BJ (cell line): ENCODE results near the gene POLR2L. TPM values are rescaled to one million over a fixed set of nuclear protein-coding genes. Genes with fewer than 3 reads are reported as not detected.

Experiments
- CTCF ChIA-PET: fragments of 350-600 bp; formaldehyde crosslinking; extraction: SDS; loops from one replicate; lab custom pipeline; 2021; ENCODE audit warnings: antibody characterized with exemption, inconsistent platforms; lab: Yijun Ruan, JAX
- POLR2A ChIA-PET: fragments of 300-600 bp; sonication (Branson Sonifier 250); formaldehyde crosslinking; extraction: SDS; loops from one replicate; lab custom pipeline; 2021; ENCODE audit warnings: antibody characterized with exemption; lab: Charles Lee
- DNase-seq: peaks from one replicate; pipeline ENCODE4 v3.0.0-alpha.2; 2011; ENCODE audit warnings: low read depth
- H3K27me3 ChIP-seq: 2 replicates; pipeline ENCODE4 v1.6.0; 2011; ENCODE audit warnings: low read length; ENCODE audit not compliant: control insufficient read depth, insufficient read depth
- H3K36me3 ChIP-seq: 2 replicates; pipeline ENCODE4 v1.5.1; 2011; ENCODE audit warnings: low read length; ENCODE audit not compliant: control insufficient read depth, insufficient read depth
- H3K4me3 ChIP-seq: 2 replicates; pipeline ENCODE4 v1.5.1; 2011; ENCODE audit warnings: low read depth, mild to moderate bottlenecking, control low read depth, low read length
- polyA plus RNA-seq: library from polyadenylated mRNA; depleted of rRNA; stranded (reverse); fragments of >200 nt; gene quantifications from 2 replicates; pipeline ENCODE4 v1.2.3, GENCODE V29; 2011
- TF ChIP-seq, protein P1 (sequence below): IDR thresholded peaks from 2 replicates; pipeline ENCODE4 v1.5.1; 2011; ENCODE audit warnings: low read depth, mild to moderate bottlenecking, control low read depth, inconsistent platforms, low read length, moderate library complexity; ENCODE audit not compliant: insufficient read depth

Gene POLR2L
- polyA plus RNA-seq, 1 experiment: 734 TPM

DNA sequence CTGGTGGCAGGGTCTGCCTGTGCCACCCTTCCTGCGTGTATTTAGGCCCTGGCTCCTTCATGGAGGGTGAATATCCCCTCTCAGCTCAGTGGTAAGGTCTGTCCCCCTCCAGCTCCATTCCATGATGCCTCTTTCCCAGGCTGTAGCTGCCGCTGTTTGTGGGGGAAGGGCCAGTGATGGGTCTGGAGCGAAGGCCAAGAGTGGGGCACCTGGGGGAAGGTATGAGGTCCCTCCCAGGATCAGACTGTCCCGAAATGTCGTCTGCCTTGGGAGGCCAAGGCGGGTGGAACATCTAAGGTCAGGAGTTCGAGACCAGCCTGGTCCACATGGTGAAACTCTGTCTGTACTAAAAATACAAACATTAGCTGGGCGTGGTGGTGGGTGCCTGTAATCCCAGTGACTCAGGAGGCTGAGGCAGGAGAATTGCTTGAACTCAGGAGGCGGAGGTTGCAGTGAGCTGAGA, 8.4 kb downstream of the POLR2L start:
- CTCF ChIA-PET: interaction anchor here (1.0 to 1.7 kb wide), 5 partner anchors 10 to 217 kb away, joined by 3 to 6 read pairs (median 5); no protein-coding TSS in a partner anchor
- POLR2A ChIA-PET: interaction anchor here (1.4 to 3.1 kb wide), 2 partner anchors 9 to 10 kb away, joined by 6 to 15 read pairs; partner anchors contain the start of gene TSPAN4
- TF ChIP-seq, protein P1, sequence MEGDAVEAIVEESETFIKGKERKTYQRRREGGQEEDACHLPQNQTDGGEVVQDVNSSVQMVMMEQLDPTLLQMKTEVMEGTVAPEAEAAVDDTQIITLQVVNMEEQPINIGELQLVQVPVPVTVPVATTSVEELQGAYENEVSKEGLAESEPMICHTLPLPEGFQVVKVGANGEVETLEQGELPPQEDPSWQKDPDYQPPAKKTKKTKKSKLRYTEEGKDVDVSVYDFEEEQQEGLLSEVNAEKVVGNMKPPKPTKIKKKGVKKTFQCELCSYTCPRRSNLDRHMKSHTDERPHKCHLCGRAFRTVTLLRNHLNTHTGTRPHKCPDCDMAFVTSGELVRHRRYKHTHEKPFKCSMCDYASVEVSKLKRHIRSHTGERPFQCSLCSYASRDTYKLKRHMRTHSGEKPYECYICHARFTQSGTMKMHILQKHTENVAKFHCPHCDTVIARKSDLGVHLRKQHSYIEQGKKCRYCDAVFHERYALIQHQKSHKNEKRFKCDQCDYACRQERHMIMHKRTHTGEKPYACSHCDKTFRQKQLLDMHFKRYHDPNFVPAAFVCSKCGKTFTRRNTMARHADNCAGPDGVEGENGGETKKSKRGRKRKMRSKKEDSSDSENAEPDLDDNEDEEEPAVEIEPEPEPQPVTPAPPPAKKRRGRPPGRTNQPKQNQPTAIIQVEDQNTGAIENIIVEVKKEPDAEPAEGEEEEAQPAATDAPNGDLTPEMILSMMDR: no peak
- no peaks in the 10 kb centered on the region for H3K27me3 ChIP-seq
- DNase-seq: no peak
- H3K36me3 ChIP-seq: peaks cover 26% of the 10 kb centered on the region
- peak overlapping the region; percentile 80 for H3K4me3 ChIP-seq

- Histone ChIP-seq H3K27me3 (no peaks in the 10 kb centered on the region), H3K4me3 (peak overlapping the region; percentile 80), H3K36me3 (peaks cover 20% of the 10 kb centered on the region)
- TF ChIP-seq, protein P1: no peak
- CTCF ChIA-PET: interaction anchor here (0.6 to 1.7 kb wide), 7 partner anchors 10 to 217 kb away, joined by 3 to 5 read pairs (median 4); partner anchors contain the start of gene SLC25A22
- no peak for DNase-seq
- POLR2A ChIA-PET: interaction anchor here (0.6 to 3.1 kb wide), 4 partner anchors 10 to 73 kb away, joined by 4 to 15 read pairs (median 6); partner anchors contain the start of genes PNPLA2 and TSPAN4
These were observed 9.1 kb downstream of the POLR2L start for GRCh38 chr11:833114-833791.

DNA sequence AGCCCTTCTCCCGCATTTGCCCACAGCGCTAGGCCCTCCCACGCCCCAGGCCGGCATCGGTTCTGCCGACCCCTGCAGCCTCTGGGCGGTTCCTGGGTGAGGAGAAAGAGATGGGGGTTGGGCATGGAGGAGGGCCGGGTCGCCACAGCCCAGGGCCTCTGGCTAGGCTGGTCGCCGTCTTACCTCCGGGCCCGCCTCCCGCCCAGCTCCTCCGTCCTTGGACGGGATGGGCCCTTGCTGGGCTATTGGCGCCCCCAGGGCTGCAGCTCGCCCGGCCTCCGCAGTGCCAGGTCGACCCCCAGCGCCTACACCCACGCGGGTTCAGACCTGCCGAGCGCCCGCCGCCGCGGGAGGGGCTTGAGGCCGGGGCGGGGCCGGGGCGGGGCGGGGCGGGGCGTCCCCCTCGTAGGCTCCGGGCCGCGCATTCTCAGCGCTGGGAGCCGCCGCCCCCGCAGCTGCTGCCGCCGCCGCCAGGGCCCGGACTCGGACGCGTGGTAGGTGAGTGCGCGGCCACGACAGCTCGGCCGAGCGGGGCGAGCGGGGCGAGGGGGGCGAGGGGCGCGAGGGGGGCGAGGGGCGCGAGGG, 9.7 kb downstream of the POLR2L start, which contains the start of gene CD151:
Gene CD151, plus strand, starts transcription at position 424 of the 585 bp plus-strand sequence. CDS start 3,118 bp downstream, outside the sequence.
- POLR2A ChIA-PET: interaction anchor here (0.6 to 3.1 kb wide), 4 partner anchors 10 to 73 kb away, joined by 4 to 15 read pairs (median 6); partner anchors contain the start of genes PNPLA2 and TSPAN4
- Histone ChIP-seq H3K36me3 (peaks cover 15% of the 10 kb centered on the region), H3K27me3 (no peaks in the 10 kb centered on the region), H3K4me3 (peak within 1 kb of the TSS; percentile 80)
- CTCF ChIA-PET: interaction anchor here (0.6 to 1.5 kb wide), 5 partner anchors 10 to 84 kb away, joined by 3 to 5 read pairs (median 4); partner anchors contain the start of gene SLC25A22
- no peak for DNase-seq
- TF ChIP-seq, protein P1: no peak

DNA sequence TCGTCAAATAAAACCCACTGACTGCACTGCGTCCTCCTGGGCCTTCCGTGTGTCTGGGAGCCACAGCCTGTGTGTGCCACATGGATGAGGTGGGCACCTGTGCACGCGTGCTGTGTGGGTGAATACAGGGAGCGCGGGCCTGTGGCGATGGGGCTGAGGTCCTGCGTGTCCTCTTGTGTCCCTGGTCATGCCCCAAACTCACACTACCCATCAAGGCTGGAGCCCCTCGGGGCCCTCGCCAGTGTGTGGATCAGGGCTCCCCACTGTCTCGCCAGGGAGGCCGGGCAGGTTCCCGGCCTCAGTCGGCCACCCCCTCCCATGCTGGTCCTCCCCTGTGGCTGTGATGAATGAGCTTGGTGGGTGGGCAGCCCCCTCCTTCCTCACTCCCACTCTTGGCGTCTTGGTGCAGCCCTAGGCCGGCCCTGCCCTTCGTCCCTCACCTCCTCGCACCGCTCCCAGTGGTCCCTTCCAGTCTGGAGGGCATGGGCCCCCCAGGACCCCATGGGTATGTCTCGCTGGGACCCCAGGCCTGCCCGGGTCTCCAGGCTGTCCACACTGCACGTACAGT, 10.3 kb downstream of the POLR2L start:
- TF ChIP-seq, protein P1: no peak
- CTCF ChIA-PET: interaction anchor here (0.5 to 2.0 kb wide), 4 partner anchors 9 to 168 kb away, joined by 4 to 8 read pairs (median 4); partner anchors contain the start of gene PNPLA2

More for the DNA sequence above, 10.3 kb downstream of the POLR2L start:
- Histone ChIP-seq H3K4me3 (peak overlapping the region; percentile 53), H3K36me3 (peaks cover 9% of the 10 kb centered on the region), H3K27me3 (no peaks in the 10 kb centered on the region)
- no peak for DNase-seq
- POLR2A ChIA-PET: interaction anchor here (1.1 to 3.1 kb wide), 3 partner anchors 11 to 13 kb away, joined by 4 to 15 read pairs (median 6); partner anchors contain the start of genes PNPLA2 and TSPAN4
